GM19397 (cell line): ENCODE data around the gene BRPF3.
"Not testable (repeated sequence)": the region's sequence is repeated elsewhere in the genome, so short reads cannot be mapped to it uniquely, and the experiment has no call there.

Source experiments
- ATAC-seq: cut with Tn5 transposase; IDR thresholded peaks from one replicate; pipeline ENCODE4 v1.9.1; 2021; ENCODE audit warnings: mild to moderate bottlenecking, moderate library complexity; ENCODE audit not compliant: unreplicated experiment

Gene BRPF3

GRCh38 chr6:36200154-36200891 is 3.8 kb downstream of the BRPF3 start:
- no peak for ATAC-seq

- ATAC-seq: no peak
These were observed 4.6 kb downstream of the BRPF3 start for GRCh38 chr6:36200998-36201596.

- ATAC-seq: no peak
These were observed 5.1 kb downstream of the BRPF3 start for GRCh38 chr6:36201612-36202011.

GRCh38 chr6:36202101-36202500 is 5.6 kb downstream of the BRPF3 start:
- no peak for ATAC-seq

- no peak for ATAC-seq
These were observed 7.7 kb downstream of the BRPF3 start for GRCh38 chr6:36204068-36204753.

GRCh38 chr6:36207155-36207554 is 10.6 kb downstream of the BRPF3 start:
- no peak for ATAC-seq

- ATAC-seq: no peak
These were observed 13.1 kb downstream of the BRPF3 start for GRCh38 chr6:36209606-36210005.

- ATAC-seq: no peak
These were observed 13.6 kb downstream of the BRPF3 start for GRCh38 chr6:36210182-36210581.

- no peak for ATAC-seq
These were observed 14.5 kb downstream of the BRPF3 start for GRCh38 chr6:36210886-36211595.

GRCh38 chr6:36216559-36216958 is 20.0 kb downstream of the BRPF3 start:
- no peak for ATAC-seq

- no peak for ATAC-seq
These were observed 20.6 kb downstream of the BRPF3 start for GRCh38 chr6:36217188-36217587.

GRCh38 chr6:36217946-36218345 is 21.4 kb downstream of the BRPF3 start:
- no peak for ATAC-seq

- not testable (repeated sequence) for ATAC-seq
These were observed 22.0 kb downstream of the BRPF3 start for GRCh38 chr6:36218516-36218915.

GRCh38 chr6:36219081-36219480 is 22.5 kb downstream of the BRPF3 start:
- ATAC-seq: no peak

GRCh38 chr6:36220226-36220625 is 23.7 kb downstream of the BRPF3 start:
- no peak for ATAC-seq

- no peak for ATAC-seq
These were observed 25.1 kb downstream of the BRPF3 start for GRCh38 chr6:36221674-36222073.

GRCh38 chr6:36222924-36223323 is 26.4 kb downstream of the BRPF3 start:
- ATAC-seq: no peak

- ATAC-seq: no peak
These were observed 27.2 kb downstream of the BRPF3 start for GRCh38 chr6:36223706-36224105.

GRCh38 chr6:36224918-36225461 is 28.4 kb downstream of the BRPF3 start:
- no peak for ATAC-seq

GRCh38 chr6:36226438-36227047 is 30.0 kb downstream of the BRPF3 start:
- ATAC-seq: no peak
